Measurements from ENCODE around the gene DTD1.

GRCh38 chr20:18705490-18705889 is 117.6 kb downstream of the DTD1 start:
- TF ChIP-seq CTCF (IDR thresholded peaks at IDR 0.05): no peak
- no peak for TF ChIP-seq POLR2A (IDR thresholded peaks at IDR 0.05)
- no peak for TF ChIP-seq POLR2AphosphoS5 (IDR thresholded peaks at IDR 0.05)
- TF ChIP-seq EP300 (IDR thresholded peaks at IDR 0.05): no peak

Measured in upper lobe of left lung (tissue), 4 donors.